SU-DHL-6 (cell line): ENCODE data around the gene C1QC.

Source experiments
- H2AFZ ChIP-seq: fragments of 200-600 bp; sonication (generic); 2 replicates; pipeline ENCODE4 v1.6.1; 2014; ENCODE audit warnings: low read depth, mild to moderate bottlenecking, moderate library complexity, mixed read lengths, antibody characterized with exemption, low read length; ENCODE audit not compliant: severe bottlenecking
- H3F3A ChIP-seq: fragments of 200-600 bp; shearing (Covaris generic); 2 replicates; pipeline ENCODE4 v1.6.0; 2016; ENCODE audit warnings: antibody characterized with exemption, mild to moderate bottlenecking; ENCODE audit not compliant: insufficient read depth
- H3K27ac ChIP-seq: fragments of 200-600 bp; sonication (generic); 2 replicates; pipeline ENCODE4 v1.5.1; 2016; ENCODE audit warnings: low read depth, mild to moderate bottlenecking, low read length, moderate library complexity, mixed read lengths
- H3K27me3 ChIP-seq: fragments of 200-600 bp; sonication (generic), shearing (Covaris generic); 2 replicates; pipeline ENCODE4 v1.6.0; 2014; ENCODE audit warnings: mild to moderate bottlenecking, low read length
- H3K36me3 ChIP-seq: fragments of 200-600 bp; sonication (generic); 2 replicates; pipeline ENCODE4 v1.6.1; 2014; ENCODE audit warnings: mild to moderate bottlenecking, low read length, mixed read lengths
- H3K4me2 ChIP-seq: fragments of 300-600, 200-600 bp; shearing (Covaris generic), sonication (generic); 2 replicates; pipeline ENCODE4 v1.6.0; 2014; ENCODE audit warnings: low read length, low read depth, mild to moderate bottlenecking; ENCODE audit not compliant: poor library complexity, severe bottlenecking
- H3K4me3 ChIP-seq: fragments of 200-600 bp; sonication (generic); 2 replicates; pipeline ENCODE4 v1.5.1; 2014; ENCODE audit warnings: antibody characterized with exemption, low read length, mild to moderate bottlenecking, mixed read lengths; ENCODE audit not compliant: insufficient read depth, poor library complexity, severe bottlenecking
- H3K79me2 ChIP-seq: fragments of 200-600 bp; sonication (generic); 2 replicates; pipeline ENCODE4 v1.6.1; 2014; ENCODE audit warnings: mild to moderate bottlenecking, low read length, moderate library complexity; ENCODE audit not compliant: insufficient read depth
- H3K9ac ChIP-seq: fragments of 200-600 bp; sonication (generic); 2 replicates; pipeline ENCODE4 v1.7.0; 2014; ENCODE audit warnings: mild to moderate bottlenecking, low read length
- H3K9me2 ChIP-seq: fragments of 200-600 bp; sonication (generic); replicated peaks from 2 replicates; pipeline ENCODE4 v1.6.1; 2014; ENCODE audit warnings: low read length; ENCODE audit not compliant: insufficient read depth
- H3K9me3 ChIP-seq: fragments of 200-600 bp; sonication (generic); 2 replicates; pipeline ENCODE4 v1.6.1; 2014; ENCODE audit warnings: low read length, mixed read lengths; ENCODE audit not compliant: insufficient read depth
- H4K20me1 ChIP-seq: fragments of 200-600 bp; sonication (generic); 2 replicates; pipeline ENCODE4 v1.6.1; 2014; ENCODE audit warnings: low read depth, mild to moderate bottlenecking, antibody characterized with exemption, low read length, moderate library complexity, mixed read lengths
- EZH2phosphoT487 ChIP-seq: fragments of 200-600 bp; sonication (generic), shearing (Covaris generic); conservative IDR thresholded peaks from 2 replicates; pipeline ENCODE4 v1.6.1; 2018; ENCODE audit warnings: mild to moderate bottlenecking, antibody characterized with exemption, low read length, moderate library complexity, mixed read lengths
- TF ChIP-seq, protein P1 (sequence below): fragments of 200-600 bp; sonication (generic); IDR thresholded peaks from one replicate; pipeline ENCODE4 v1.5.1; 2017; ENCODE audit warnings: antibody characterized with exemption, mild to moderate bottlenecking, low read length, moderate library complexity; ENCODE audit not compliant: insufficient read depth, poor library complexity, severe bottlenecking

C1QC gene

GRCh38 chr1:22597301-22597965 is 46.0 kb upstream of the C1QC start:
- Histone ChIP-seq H3K9me3 (no peaks in the 10 kb centered on the region), H3K4me3 (no peak overlapping the region), H3K36me3 (no peaks in the 10 kb centered on the region), H3K9ac (no peak overlapping the region), H3K79me2 (no peaks in the 10 kb centered on the region), H3K4me2 (no peak overlapping the region), H3K27ac (no peak overlapping the region), H3F3A (no peaks in the 10 kb centered on the region), H3K27me3 (no peaks in the 10 kb centered on the region), H2AFZ (no peak overlapping the region), H4K20me1 (no peaks in the 10 kb centered on the region), H3K9me2 (no peaks in the 10 kb centered on the region)
- TF ChIP-seq, protein P1, sequence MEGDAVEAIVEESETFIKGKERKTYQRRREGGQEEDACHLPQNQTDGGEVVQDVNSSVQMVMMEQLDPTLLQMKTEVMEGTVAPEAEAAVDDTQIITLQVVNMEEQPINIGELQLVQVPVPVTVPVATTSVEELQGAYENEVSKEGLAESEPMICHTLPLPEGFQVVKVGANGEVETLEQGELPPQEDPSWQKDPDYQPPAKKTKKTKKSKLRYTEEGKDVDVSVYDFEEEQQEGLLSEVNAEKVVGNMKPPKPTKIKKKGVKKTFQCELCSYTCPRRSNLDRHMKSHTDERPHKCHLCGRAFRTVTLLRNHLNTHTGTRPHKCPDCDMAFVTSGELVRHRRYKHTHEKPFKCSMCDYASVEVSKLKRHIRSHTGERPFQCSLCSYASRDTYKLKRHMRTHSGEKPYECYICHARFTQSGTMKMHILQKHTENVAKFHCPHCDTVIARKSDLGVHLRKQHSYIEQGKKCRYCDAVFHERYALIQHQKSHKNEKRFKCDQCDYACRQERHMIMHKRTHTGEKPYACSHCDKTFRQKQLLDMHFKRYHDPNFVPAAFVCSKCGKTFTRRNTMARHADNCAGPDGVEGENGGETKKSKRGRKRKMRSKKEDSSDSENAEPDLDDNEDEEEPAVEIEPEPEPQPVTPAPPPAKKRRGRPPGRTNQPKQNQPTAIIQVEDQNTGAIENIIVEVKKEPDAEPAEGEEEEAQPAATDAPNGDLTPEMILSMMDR: no peak
- TF ChIP-seq EZH2phosphoT487: no peak

GRCh38 chr1:22597996-22598395 is 45.4 kb upstream of the C1QC start:
- Histone ChIP-seq H3K9ac (no peak overlapping the region), H4K20me1 (no peaks in the 10 kb centered on the region), H3K27ac (no peak overlapping the region), H3K9me2 (no peaks in the 10 kb centered on the region), H3K4me3 (no peak overlapping the region), H3K4me2 (no peak overlapping the region), H3F3A (no peaks in the 10 kb centered on the region), H3K79me2 (no peaks in the 10 kb centered on the region), H2AFZ (no peak overlapping the region), H3K27me3 (no peaks in the 10 kb centered on the region), H3K9me3 (no peaks in the 10 kb centered on the region), H3K36me3 (no peaks in the 10 kb centered on the region)
- TF ChIP-seq, protein P1: no peak
- TF ChIP-seq EZH2phosphoT487: no peak

DNA sequence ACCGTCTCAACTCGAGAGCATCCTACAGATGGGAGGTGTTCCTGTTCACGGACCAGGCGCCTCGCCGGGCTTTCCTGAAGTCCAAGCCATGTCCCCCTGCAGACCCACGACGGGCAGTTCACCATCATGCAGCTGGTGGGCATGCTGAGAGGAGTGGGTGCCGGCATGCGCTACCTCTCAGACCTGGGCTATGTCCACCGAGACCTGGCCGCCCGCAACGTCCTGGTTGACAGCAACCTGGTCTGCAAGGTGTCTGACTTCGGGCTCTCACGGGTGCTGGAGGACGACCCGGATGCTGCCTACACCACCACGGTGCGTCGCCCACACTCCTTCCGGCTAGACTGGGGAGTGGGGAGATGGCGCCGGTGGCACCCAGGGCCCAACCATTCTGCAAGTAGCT is 44.7 kb upstream of the C1QC start:
- H2AFZ ChIP-seq: no peak overlapping the region
- H3K79me2 ChIP-seq: no peaks in the 10 kb centered on the region
- no peaks in the 10 kb centered on the region for H3F3A ChIP-seq
- no peak overlapping the region for H3K4me2 ChIP-seq
- H3K4me3 ChIP-seq: no peak overlapping the region
- no peaks in the 10 kb centered on the region for H3K9me3 ChIP-seq
- H3K27me3 ChIP-seq: no peaks in the 10 kb centered on the region
- no peaks in the 10 kb centered on the region for H3K36me3 ChIP-seq
- H4K20me1 ChIP-seq: no peaks in the 10 kb centered on the region
- TF ChIP-seq, protein P1: no peak
- TF ChIP-seq EZH2phosphoT487: no peak
- H3K27ac ChIP-seq: no peak overlapping the region
- H3K9ac ChIP-seq: no peak overlapping the region
- no peaks in the 10 kb centered on the region for H3K9me2 ChIP-seq
